HG03196 (cell line): Measurements from ENCODE around the gene NXPE4.
"Not testable (repeated sequence)": the region's sequence is repeated elsewhere in the genome, so short reads cannot be mapped to it uniquely, and the experiment has no call there.

Experiments used
- ATAC-seq: cut with Tn5 transposase; IDR thresholded peaks from one replicate; pipeline ENCODE4 v1.9.1; 2021; ENCODE audit not compliant: unreplicated experiment

NXPE4 gene

GRCh38 chr11:114610984-114611944 is 15.7 kb upstream of the NXPE4 start:
- ATAC-seq, result no peak

GRCh38 chr11:114610550-114610949 is 15.0 kb upstream of the NXPE4 start:
- no peak for ATAC-seq

GRCh38 chr11:114609429-114609828 is 13.8 kb upstream of the NXPE4 start:
- ATAC-seq, result no peak

- ATAC-seq, result not testable (repeated sequence)
Measured at GRCh38 chr11:114608605-114609004, 13.0 kb upstream of the NXPE4 start.

GRCh38 chr11:114607753-114608459 is 12.3 kb upstream of the NXPE4 start:
- ATAC-seq, result no peak

GRCh38 chr11:114606802-114607075 is 11.2 kb upstream of the NXPE4 start:
- ATAC-seq, result not testable (repeated sequence)

GRCh38 chr11:114606003-114606801 is 10.6 kb upstream of the NXPE4 start:
- no peak for ATAC-seq

- no peak for ATAC-seq
Measured at GRCh38 chr11:114605370-114605769, 9.8 kb upstream of the NXPE4 start.

- ATAC-seq, result no peak
Measured at GRCh38 chr11:114604886-114605285, 9.3 kb upstream of the NXPE4 start.

GRCh38 chr11:114604179-114604813 is 8.7 kb upstream of the NXPE4 start:
- ATAC-seq, result no peak

GRCh38 chr11:114603151-114603550 is 7.6 kb upstream of the NXPE4 start:
- not testable (repeated sequence) for ATAC-seq

GRCh38 chr11:114598461-114598860 is 2.9 kb upstream of the NXPE4 start:
- ATAC-seq, result no peak

GRCh38 chr11:114596175-114596919 is 761 bp upstream of the NXPE4 start:
- ATAC-seq, result no peak

- no peak for ATAC-seq
Measured at GRCh38 chr11:114594703-114595102, 883 bp downstream of the NXPE4 start.

- no peak for ATAC-seq
Measured at GRCh38 chr11:114587398-114587953, 8.1 kb downstream of the NXPE4 start.

- ATAC-seq, result no peak
Measured at GRCh38 chr11:114586797-114587196, 8.8 kb downstream of the NXPE4 start.

GRCh38 chr11:114571712-114572111 is 23.9 kb downstream of the NXPE4 start:
- no peak for ATAC-seq

- ATAC-seq, result no peak
Measured at GRCh38 chr11:114569801-114570200, 25.8 kb downstream of the NXPE4 start.

- ATAC-seq, result no peak
Measured at GRCh38 chr11:114566276-114566675, 29.3 kb downstream of the NXPE4 start.

GRCh38 chr11:114564831-114565230 is 30.8 kb downstream of the NXPE4 start:
- ATAC-seq, result no peak
